GM21423 (cell line): ENCODE measurements around the gene LRCH1.
"Not testable (repeated sequence)": the region's sequence is repeated elsewhere in the genome, so short reads cannot be mapped to it uniquely, and the experiment has no call there.

Experiments
- ATAC-seq: cut with Tn5 transposase; IDR thresholded peaks from one replicate; pipeline ENCODE4 v1.9.1; 2021; ENCODE audit warnings: mild to moderate bottlenecking, moderate library complexity; ENCODE audit not compliant: unreplicated experiment

The LRCH1 gene, protein sequence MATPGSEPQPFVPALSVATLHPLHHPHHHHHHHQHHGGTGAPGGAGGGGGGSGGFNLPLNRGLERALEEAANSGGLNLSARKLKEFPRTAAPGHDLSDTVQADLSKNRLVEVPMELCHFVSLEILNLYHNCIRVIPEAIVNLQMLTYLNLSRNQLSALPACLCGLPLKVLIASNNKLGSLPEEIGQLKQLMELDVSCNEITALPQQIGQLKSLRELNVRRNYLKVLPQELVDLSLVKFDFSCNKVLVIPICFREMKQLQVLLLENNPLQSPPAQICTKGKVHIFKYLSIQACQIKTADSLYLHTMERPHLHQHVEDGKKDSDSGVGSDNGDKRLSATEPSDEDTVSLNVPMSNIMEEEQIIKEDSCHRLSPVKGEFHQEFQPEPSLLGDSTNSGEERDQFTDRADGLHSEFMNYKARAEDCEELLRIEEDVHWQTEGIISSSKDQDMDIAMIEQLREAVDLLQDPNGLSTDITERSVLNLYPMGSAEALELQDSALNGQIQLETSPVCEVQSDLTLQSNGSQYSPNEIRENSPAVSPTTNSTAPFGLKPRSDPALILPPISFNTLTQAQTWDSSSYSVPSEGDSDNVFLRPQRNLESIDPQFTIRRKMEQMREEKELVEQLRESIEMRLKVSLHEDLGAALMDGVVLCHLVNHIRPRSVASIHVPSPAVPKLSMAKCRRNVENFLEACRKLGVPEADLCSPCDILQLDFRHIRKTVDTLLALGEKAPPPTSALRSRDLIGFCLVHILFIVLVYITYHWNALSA

DNA sequence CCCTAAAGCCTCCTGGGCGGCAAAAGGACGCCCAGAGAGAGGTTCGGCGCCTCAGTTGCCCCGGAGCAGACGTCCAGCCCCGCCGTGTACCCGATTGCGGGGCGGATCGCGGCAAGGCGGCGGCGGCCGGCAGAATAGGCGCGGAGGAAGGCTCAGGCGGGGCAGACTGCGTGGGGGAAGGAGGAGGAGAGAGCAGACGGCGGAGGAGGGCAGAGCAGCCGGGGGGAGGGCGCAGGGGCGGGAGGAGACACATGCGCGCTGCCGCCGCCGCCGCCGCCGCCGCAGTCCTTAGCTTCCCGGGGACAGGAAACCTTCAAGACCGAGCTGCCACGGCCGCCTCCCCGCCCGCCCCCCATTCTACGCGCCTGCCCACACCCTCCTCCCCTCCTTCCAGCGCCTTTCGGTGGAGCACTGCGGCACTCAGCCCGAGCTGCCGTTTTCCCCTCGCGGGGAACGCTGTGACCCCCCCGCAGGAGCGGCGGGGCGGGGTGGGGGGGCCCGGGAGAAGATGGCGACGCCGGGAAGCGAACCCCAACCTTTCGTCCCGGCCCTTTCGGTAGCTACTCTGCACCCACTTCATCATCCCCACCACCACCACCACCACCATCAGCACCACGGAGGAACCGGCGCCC lies at the start of gene LRCH1:
Gene LRCH1, plus strand, starts transcription at position 282 of the 632 bp plus-strand sequence. Its CDS starts 227 bp downstream, at position 509.
- ATAC-seq = peak; percentile 58

DNA sequence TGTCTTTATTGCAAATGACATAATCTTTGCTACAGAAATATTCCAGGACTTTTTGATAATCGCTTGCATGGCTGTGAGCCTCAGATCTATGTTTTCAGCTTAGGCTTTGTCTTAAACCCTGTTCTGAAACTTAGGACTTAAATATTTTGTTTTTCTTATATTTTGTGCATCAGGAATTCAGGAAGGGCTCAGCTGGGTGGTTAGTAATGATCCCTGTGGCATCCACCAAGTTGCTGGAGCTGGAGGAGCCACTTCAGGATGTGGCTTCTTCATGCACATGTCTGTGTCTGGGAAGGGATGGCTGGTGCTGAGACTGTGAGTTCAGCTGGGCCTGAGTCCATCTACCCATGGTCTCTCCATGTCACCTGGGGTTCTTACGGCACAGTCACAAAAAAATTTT lies 48.9 kb upstream of the LRCH1 start:
- ATAC-seq = no peak

- no peak for ATAC-seq
Measured at GRCh38 chr13:46507981-46508380, 45.0 kb upstream of the LRCH1 start.

DNA sequence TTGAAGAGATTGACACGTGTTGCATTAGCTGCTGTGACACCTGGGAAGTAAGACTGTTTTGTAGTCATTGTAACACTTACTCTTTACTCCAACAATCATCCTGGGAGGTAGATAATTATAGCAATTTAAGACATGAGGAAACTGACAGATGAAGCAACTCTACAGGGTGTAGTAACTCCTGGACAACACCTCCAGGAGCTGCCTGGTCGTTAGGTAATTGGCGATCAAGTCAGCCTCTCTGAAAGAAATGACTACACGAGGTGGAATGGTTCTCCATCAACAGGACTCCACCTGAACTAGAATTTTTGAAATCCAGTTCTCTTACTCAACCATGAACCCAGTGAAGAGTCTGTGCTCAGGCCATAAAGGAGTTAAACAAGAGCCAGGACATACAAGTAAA lies 43.0 kb upstream of the LRCH1 start:
- no peak for ATAC-seq

- ATAC-seq = no peak
Measured at GRCh38 chr13:46515803-46516202, 37.2 kb upstream of the LRCH1 start.

DNA sequence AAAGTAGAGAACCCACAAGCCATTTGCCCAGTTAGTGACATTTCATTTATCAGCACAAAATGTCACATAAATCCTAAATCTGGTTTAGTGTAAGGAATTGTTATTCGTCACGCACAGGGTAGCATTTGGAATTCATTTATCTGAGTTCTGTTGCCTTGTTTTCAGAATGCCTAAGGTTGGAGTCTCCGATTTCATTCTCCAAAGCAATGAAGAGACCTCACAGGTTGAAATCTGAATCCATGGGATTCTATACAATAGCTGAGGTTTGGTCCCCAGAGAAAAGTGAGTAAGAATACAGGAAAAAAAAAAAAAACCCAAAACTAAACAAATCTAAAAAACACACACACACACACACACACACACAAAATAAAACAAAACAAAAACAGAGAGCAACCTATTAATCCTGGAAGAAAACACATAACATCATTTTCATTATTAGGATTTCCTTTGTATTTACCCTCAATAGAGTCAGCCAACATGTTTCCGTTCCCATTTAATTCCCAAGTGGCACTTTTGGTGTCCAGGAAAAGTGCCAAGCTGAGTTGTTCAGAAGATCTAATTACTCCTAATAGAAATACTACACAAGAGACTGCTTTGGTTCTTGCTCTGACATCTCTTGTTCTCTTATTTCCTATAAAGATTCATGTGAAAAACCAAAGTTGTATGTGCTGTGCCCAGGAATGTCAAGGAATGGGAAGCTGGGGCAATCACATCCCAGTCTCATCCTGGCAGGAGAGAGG lies 36.2 kb upstream of the LRCH1 start:
- no peak for ATAC-seq

DNA sequence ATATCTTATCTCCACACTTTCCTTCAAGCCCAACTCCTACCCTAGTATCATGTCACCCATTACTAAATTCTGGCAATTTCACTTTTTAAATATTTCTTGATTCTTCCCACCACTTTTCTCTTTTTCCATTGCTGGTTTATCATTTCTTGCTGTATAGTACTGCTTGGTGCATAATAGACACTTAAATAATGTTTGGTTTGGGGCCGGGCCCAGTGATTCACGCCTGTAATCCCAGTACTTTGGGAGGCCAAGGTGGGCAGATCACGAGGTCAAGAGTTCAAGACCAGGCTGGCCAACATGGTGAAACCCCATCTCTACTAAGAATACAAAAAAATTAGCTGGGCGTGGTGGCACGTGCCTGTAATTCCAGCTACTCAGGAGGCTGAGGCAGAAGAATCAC lies 35.2 kb upstream of the LRCH1 start:
- ATAC-seq = not testable (repeated sequence)

- ATAC-seq = no peak
Measured at GRCh38 chr13:46519182-46519581, 33.8 kb upstream of the LRCH1 start.

DNA sequence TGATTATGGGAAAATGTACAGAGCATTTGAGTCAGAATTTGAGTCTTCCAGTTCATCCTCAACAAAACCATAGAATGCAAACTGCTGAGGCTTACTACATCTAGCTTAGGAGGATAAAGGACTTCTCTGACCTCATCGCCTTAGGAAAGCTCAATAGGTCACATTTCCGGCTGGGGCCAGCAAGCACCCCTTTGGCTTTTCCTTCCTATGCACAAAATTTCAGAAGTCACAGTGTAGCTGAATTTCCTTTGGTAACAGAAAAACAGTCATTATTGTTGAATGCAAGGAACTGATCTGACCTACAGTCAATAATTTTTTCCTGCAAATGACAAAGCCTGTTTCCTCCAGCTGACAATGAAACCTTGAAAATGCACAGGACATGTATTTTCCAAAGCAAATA lies 32.8 kb upstream of the LRCH1 start:
- ATAC-seq = no peak

DNA sequence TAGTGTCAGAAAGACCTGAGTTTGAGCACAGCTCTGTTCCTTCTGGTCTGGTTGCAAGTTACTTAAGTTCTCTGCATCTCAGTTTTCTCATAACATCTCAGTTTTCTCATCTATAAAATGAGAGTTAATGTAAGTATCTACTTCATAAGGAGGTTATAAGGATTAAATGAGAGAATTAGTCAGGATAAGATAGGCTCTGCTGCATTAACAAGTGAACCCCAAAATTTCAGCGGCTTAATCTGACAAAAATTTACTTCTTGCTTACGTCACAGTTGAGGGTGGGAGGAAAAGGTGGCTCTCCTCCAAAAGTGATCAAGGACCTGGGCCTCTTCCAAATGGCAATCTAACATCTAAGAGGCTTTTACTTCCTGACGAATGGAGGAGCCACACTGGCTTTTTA lies 31.5 kb upstream of the LRCH1 start:
- no peak for ATAC-seq

- ATAC-seq = no peak
Measured at GRCh38 chr13:46521921-46522747, 30.8 kb upstream of the LRCH1 start.

DNA sequence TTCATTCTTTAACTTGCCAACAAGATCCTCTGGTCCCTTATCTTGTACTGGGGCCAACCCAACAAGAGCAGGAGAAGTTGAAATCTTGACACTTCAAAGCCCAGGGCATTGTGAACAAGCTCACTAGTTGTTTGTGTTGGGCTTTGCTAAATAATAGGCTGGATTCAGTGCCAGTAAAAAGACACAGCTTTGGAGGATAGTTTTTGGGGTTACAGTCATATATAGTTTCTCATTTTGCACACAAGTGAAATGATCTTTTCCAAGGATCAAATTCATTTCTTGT lies 30.3 kb upstream of the LRCH1 start:
- ATAC-seq = no peak

GRCh38 chr13:46523972-46524752 lies 28.8 kb upstream of the LRCH1 start:
- ATAC-seq = no peak

DNA sequence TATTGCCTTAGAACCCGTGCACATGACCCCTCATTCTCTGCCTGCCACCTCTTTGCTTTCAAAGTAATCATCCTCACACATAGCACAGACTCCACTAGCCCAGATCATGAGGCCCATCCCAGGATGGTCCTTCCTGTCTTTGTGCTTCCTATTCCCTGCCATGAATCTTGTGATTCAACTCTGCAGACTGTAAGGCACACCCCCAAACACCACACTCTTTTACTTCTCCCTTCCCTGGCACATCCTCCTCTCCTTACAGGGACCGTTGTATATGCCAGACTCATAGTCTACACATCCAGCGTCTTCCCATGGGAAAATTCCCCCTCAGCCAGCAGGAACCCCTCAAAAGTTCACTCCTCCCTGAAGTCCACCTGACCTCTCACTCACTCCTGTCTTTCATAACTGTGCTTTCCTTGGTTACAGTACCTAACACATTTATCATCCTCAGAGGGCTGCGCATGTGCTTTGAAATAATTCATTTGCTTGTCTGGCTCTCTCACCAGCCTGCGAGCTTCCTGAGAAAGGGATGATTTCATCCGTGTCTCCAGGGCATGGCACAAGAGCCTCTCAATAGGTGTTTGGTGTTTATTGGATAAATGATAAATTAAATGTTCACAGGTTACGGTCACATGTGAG lies 26.8 kb upstream of the LRCH1 start:
- no peak for ATAC-seq

DNA sequence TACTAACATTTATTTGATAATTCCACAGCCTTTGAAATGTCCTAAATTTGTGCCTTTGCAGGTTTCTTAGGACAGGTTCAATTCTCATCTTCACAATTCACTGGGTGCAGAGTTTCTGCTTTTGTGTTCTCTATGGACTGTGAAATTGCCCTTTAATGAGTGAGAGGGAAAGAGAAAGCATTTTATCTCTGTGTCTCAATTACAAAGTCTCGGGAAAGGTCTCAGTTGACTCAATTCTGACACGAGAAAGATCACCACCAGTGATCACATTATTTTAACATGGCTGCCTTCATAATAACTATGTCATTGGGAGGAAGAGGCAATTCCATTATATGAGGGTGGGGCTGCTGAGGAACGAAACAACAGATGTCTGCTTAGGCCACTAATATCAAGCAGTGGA lies 26.2 kb upstream of the LRCH1 start:
- ATAC-seq = no peak

- no peak for ATAC-seq
Measured at GRCh38 chr13:46527237-46527636, 25.7 kb upstream of the LRCH1 start.

GRCh38 chr13:46529216-46529919 lies 23.6 kb upstream of the LRCH1 start:
- ATAC-seq = no peak

DNA sequence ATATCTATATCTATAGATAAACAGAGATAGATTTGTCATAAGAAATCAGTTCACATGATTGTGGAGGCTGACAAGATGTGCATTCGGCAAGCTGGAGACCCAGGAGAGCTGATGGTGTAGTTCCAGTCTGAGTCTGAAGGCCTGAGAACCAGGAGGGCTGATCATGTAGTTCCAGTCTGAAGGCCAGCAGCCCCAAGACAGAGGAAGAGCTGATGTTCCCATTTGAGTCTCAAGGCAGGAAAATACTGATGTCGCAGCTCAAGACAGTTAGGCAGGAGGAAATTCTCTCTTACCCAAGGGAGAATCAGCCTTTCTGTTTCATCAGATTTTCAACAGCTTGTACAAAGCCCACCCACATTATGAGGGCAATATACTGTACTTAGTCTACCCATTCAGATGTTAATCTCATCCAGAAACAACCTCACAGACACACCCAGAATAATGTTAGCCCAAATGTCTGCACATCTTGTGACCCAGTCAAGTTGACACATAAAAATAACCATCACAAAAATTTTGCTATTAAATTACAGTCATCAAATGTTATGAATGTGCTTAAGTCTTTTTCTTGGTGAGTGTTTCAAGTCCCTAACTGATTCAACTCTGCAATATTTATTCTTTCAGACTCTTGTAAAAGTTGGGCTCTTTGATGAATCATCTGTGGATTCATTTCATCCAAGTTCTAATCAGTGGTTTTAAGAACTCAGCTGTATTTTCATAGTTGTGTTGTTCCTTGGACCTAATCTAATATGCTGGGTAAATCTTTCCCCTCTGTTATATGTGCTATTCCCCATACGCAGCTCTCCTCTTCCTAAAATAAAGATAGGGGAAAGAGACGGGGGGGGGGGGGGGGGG lies 22.7 kb upstream of the LRCH1 start:
- ATAC-seq = no peak
